Fibroblast of skin of right biceps (primary cell): Measurements from ENCODE around the gene RPP14.
"Not testable (repeated sequence)": the region's sequence is repeated elsewhere in the genome, so short reads cannot be mapped to it uniquely, and the experiment has no call there.

Source experiments
- DNase-seq: peaks from one replicate; pipeline ENCODE4 v3.0.0-alpha.2; 2013

RPP14 gene

DNA sequence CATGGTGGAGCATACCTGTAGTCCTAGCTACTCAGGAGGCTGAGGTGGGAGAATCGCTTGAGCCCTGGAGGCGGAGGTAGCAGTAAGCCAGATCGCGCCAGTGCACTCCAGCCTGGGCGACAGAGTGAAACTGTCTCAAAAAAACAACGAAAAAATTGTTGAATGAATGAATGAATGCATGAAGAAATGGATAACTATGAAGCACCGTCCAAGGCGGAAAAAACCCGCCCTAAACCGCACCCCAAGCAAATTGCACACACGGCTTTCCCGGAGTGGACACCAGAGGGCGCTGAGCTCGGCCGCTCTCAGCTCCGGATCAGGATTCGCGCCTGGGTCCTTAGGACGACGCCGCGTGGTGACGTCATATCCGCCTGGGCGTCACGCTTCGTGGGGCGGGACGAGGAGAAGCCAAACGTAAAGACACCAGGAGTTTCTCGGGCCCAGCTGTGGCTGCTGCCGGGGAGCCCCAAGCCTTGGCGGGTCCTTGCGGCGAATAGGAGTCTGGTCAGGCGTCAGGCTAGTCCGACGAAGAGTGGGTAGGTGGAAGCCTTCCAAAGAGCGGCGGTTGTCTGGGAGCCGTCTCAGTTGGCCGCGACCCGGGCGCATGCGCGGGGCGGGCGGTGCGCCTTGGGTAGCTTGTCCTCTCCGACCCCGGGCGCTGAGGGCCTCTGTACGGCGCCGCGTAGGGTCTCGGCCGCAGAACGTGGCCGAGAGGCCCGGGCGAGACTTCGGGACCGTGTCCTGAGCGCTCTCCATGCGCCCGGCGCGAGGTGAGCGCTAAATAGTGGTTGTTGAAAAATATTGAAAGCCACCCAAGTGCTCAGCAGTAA, at the start of gene RPP14, which contains the start of gene HTD2:
RPP14 (plus strand) TSS at position 364 of the 830 bp plus-strand sequence. CDS start 4,085 bp downstream, outside the sequence.
HTD2 (plus strand) TSS at position 639 of the 830 bp plus-strand sequence. CDS start 11,094 bp downstream, outside the sequence.
- DNase-seq, result peak; percentile 97

DNA sequence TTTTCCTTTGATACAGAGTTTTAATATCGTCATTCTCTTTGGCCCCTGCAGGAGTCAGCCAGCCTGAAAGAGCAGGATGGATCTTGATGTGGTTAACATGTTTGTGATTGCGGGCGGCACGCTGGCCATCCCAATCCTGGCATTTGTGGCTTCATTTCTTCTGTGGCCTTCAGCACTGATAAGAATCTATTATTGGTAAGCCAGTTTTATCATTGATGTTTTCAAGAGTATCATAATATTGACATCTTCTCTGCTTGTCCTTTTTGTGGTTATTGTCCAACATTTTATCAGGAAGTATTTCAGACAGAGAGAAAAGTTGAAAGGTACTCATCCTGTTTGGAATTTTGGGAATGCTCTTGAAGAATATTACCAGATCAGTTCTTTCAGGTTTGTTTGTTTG, 49.5 kb upstream of the RPP14 start:
- DNase-seq, result no peak

DNA sequence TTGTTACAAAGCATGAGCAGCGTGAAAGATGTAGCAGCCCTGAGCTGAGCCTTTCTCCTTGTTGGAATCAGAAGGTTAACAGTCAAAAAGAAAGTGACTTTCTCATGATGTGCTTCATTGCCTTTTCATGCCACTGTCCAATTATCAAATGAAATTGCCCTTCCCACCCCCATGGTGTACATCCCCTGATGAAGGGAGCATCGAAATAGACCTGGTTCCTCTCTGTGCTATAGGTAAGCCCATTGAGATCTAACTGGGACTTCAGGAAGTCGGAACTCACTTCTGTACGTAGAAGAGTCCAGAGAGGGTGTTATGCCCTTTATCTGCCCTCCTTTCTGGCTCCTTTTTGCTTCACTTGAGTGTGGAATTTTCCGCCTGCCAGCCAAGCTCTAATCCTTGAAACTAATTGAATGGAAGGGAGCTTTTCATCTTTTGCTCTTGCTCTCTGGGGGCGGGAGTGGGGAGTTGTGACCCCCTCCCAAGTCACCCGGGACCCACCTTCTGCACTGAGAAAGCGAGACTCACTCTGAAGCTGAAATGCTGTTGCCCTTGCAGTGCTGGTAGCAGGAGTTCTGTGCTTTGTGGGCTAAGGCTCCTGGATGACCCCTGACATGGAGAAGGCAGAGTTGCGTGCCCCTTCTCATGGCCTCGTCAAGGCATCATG, 47.5 kb upstream of the RPP14 start:
- no peak for DNase-seq

DNA sequence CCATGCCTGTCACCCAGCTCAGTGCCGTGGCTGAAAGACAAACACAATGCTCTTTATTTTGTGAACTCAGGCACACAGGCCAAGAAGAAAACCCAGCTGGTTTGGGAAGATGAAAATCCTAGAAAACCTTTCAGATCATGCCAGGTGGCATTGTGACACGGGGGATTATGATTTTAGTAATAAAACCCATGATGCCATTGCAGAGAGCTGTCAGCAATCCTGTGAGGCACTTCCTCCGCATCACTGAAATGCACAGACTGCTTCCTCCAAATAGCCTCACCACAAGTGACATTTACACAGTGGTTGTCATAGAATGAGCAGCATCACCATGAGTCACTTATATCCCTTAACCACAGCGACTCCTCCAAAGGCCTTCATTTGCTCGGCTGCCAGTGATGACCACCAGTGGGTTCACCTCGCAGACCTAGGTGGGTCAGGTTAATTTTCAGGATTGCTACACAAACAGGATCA, 45.7 kb upstream of the RPP14 start:
- DNase-seq, result peak; percentile 88

DNA sequence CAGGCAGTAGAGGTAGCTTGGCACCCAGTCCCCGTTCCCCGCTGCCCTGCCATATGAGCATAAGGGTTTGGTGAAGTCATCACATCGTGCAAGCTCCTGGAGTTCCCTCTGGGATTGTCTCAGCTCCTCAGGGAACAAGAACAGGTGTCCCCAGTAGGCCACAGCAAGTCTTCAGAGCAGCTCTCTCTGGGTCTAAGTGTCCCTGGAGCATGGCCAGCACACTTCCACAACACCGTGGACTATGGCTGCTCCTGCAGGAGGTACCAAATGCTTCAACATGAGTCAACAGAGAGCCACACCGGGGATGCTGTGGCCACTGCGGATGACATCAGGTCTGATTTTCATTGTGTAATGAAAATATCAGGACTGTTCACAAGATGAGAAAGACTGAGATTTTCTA, 45.3 kb upstream of the RPP14 start:
- peak; percentile 64 for DNase-seq

DNA sequence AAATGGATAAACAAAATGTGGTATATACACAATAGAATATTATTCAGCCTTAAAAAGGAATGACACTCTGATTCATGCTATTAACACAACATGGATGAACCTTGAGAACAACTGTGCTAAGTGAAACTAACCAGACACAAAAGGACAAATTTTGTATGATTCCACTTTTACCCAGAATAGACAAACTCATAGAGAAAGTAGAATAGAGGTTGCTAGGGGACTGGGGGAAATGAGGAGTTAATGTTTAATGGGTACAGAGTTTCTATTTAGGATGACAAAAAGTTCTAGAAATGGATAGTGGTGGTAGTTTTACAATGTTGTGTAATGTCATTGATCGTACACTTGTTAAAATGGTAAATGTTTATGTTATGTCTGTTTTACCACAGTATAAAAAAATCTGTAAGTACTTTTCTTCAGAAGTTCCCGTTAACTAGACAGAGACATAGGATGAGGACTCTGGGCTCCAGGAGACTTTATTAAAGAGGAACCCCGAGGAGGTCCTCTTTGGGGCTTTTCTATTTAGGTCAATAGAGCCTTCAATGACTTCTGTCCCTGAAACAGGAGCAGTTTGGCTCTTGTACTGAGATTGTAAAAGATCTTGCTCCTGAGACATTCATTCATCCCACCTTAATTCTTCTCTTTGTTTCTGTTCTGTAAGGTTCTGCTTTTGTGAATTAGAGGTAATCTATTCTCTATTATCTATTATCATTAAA, 43.9 kb upstream of the RPP14 start:
- DNase-seq, result no peak

DNA sequence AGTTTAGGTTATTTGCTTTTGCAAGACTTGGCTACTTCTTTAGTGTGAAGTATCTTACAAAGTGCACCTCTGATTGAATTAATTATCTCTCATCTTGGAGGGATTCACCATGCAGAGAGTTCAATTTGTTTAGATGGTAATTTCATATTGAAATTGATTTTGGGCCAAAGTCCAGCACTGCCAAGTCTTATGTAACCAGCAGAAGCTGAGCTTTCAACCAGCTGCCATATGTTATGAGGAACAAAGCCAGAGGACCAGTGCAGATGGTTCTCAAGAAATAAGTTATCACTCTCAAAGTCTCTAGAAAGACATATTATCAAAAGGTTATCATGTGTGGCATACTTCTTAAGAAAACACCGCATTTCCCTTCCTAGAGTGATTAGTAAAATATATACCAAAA, 39.5 kb upstream of the RPP14 start:
- DNase-seq, result no peak

DNA sequence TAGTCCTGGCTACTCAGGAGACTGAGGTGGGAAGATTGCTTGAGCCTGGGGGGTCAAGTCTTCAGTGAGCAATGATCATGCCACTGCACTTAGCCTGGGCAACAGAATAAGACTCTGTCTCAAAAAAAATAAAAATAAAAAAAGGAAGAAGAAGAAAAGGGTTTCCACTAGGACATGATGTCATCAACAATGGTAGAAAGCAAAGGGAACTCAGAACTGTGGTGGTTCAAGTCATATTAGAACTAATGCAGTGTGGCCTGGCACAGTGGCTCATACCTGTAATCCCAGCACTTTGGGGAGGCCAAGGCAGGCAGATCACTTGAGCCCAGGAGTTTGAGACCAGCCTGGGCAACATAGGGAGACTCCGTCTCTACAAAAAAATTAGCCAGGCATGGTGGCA, 38.5 kb upstream of the RPP14 start:
- not testable (repeated sequence) for DNase-seq

DNA sequence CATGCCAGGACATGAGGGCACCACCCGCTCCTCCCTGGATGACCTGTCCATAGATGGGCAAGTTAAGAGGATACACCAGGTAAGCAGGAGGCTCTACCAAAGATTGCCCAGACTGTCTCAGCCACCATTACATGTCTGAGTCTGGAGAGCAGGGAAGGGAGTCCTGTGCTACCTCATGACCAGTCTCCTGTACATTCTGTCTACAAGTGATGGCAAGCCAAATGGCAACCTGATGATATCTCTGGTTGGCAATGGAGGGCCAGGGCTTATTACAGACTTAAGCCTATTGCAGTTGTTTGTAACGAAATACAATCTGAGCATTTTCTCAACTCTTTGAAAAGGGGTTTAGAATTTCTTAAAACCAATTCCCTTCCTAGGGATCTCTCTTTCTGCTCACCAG, 36.7 kb upstream of the RPP14 start:
- DNase-seq, result no peak

DNA sequence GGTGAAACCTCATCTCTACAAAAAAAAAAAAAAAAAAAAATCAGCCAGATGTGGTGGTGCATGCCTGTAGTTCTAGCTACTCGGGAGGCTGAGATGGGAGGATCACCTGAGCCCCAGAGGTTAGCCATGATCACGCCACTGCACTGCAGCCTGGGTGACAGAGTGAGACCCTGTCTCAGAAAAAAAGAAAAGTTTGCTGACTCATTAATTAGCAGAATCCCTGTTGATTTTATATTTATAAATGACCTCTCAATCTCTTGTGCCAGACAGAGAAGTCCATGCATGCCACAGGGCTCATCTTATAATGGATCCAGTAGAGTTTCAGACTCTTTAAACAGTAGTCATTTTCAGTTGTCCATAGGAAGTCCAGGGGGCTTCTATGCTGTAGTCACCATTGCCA, 35.6 kb upstream of the RPP14 start:
- DNase-seq, result no peak

DNA sequence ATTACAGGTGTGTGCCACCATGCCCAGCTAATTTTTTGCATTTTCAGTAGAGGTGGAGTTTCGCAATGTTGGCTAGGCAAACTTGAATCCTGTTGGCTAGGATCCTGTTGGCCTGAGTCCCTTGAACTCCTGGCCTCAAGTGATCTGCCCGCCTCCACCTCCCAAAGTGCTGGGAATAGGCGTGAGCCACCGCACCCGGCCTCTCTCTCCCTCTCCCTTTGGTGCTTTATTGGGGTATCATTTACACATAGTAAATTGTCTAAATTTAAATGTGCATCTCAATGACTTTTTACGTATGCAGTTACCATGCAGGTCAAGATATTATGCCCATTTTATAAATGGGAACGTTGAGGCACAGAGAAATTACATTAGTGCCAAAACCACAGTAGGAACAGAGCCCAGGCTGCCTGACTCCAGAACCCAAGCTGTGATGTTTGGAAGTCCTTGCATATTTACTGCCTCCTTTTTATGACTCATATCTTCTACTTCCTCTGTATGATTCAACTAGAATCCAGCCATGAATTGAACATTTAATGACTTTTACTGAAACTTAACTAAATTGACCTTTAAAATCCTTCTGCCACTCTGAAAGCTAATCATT, 34.0 kb upstream of the RPP14 start:
- peak; percentile 93 for DNase-seq

DNA sequence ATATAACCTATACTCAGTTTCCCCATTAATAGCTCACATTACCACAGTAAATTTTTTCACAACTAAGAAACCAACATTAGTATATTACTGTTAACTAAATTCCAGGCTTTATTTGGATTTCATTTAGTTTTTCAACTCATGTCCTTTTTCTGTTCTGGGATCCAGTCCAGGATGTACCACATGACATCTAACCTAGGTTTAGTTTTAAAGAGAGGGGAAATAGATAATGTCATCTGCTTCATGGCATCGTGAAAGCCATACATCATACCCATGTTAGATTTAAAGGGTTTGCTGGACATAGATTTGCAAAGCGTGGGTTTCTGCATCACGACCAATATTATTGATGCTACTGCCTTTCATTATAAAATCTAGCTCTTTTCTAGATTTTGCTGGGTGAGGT, 33.2 kb upstream of the RPP14 start:
- DNase-seq, result peak; percentile 43

DNA sequence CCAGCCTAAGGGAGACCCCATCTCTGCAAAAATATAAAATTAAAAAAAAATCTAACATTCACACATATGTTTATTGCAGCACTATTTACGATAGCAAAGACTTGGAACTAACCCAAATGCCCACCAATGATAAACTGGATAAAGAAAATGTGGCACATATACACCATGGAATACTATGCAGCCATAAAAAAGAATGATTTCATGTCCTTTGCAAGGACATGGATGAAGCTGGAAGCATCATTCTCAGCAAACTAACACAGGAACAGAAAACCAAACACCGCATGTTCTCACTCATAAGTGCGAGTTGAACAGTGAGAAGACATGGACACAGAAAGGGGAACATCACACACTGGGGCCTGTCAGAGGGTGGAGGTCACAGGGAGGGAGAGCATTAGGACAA, 32.7 kb upstream of the RPP14 start:
- not testable (repeated sequence) for DNase-seq

DNA sequence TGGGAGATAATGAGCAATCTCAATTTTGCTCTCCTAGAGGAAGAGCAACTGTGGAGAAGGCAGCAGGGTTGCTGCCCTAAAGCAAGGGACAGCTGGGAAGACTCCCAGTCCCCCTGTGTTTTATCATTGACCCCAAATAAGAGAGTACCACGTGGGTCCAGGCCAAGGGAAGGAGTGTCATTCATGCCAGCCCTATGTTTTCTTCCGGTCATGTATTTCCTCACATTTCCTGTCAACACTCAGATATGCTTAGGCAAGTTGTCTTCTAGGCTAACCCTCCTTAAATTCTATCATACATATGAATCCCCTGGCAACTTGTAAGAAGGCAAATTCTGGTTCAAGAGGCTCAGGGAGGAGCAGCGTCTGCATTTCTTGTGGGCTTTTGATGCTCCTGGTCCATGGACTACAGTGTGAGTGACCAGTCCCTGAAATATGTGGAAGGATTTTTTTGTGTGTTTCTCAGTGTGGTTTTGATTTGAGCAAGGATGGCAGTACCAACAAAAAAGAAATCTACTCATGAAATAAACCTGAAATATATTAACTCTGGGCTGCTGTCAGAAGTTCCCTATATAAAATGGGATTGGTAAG, 31.9 kb upstream of the RPP14 start:
- peak; percentile 46 for DNase-seq

DNA sequence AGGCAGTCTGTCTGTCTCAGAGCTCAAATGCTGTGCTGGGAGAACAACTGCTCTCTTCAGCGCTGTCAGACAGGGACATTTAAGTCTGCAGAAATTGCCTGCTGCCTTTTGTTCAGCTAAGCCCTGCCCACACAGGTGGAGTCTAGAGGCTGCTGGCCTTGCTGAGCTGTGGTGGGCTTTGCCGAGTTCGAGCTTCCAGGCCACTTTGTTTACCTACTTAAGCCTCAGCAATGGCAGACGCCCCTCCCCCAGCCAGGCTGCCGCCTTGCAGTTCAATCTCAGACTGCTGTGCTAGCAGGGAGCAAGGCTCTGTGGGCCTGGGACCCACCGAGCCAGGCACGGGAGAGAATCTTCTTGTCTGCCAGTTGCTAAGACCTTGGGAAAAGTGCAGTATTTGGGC, 25.0 kb upstream of the RPP14 start:
- no peak for DNase-seq

DNA sequence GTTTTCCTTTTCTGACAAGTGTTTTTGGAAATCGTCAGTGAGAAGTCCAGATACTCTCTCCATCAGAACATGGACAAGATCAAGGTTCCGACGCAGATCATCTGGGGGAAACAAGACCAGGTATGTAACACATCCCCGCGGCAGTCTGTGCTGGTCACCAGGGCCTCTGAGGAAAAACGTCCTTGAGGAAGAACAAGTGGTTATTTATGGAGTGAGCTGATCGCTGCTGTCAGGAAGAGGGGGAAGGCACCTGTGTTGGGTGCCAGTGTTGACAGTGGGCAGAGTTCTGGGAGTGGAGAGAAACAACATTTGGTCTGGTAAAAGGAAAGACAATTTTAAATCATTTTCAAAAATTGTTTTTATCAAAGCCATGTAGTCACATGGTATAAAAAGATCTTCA, 20.7 kb upstream of the RPP14 start:
- DNase-seq, result no peak

DNA sequence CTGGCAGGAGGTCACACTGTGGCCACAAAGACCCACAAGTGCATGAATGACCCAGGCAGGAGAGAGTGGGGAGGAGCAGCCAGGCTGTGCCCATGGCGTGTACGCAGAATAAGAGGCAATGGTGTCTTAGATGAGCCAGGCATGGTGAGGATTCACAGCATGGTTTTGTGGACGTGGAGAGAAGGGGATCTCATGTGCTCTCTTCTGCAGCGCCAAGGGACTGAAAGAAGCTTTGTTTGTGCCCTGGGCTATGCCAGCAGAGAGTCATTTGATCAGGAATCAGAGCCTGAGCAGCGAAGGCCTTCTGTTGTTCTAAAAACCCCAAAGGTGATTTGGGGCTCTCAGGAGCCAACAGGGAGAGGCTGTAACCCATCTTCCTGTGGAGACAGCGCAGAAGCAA, 18.7 kb upstream of the RPP14 start:
- no peak for DNase-seq

DNA sequence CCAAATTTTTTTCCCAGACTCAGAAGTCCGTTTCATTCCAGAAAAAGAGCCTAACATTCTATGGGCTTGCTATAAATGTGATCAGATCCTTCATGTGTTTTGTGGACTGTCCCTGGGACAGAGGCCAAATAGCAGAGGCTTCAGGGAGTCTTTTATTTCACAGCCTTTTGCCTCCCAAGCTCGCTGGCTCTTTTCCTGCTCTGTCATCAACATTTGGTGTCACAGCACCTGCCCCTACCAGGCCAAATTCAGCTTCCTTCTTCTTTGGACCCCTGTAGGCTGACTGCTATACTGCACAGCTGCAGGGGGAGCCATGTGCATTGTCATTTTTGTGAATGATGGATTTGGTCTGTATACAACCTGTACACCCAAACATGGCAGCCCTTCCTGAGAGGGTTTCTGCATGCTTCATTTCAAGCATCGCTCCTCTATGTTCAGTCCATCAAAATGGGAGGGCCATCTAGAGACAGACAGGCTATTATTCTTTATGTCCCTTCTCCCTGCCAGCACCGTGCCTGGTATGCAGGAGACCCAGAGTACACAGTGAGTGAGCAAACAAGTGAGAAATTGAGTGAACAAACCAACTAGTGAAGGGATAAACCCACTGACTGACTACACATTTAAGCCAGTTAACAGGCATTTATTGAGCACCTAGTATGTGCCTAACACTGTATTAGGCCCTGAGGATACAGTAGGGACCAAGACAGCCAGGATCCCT, 17.9 kb upstream of the RPP14 start:
- no peak for DNase-seq

DNA sequence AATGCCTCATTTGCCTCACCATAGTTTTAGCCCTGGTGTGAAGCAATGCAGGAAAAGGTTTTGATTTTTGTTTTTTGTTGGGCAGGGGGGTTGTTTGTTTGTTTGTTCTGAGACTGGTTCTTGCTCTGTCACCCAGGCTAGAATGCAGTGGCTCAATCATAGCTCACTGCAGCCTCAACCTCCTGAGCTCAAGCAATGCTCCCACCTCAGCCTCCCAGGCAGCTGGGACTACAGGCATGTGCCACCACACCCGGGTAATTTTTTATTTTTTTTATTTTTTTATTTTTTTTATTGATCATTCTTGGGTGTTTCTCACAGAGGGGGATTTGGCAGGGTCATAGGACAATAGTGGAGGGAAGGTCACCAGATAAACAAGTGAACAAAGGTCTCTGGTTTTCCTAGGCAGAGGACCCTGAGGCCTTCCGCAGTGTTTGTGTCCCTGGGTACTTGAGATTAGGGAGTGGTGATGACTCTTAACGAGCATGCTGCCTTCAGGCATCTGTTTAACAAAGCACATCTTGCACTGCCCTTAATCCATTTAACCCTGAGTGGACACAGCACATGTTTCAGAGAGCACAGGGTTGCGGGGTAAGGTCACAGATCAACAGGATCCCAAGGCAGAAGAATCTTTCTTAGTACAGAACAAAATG, 17.0 kb upstream of the RPP14 start:
- DNase-seq, result not testable (repeated sequence)

DNA sequence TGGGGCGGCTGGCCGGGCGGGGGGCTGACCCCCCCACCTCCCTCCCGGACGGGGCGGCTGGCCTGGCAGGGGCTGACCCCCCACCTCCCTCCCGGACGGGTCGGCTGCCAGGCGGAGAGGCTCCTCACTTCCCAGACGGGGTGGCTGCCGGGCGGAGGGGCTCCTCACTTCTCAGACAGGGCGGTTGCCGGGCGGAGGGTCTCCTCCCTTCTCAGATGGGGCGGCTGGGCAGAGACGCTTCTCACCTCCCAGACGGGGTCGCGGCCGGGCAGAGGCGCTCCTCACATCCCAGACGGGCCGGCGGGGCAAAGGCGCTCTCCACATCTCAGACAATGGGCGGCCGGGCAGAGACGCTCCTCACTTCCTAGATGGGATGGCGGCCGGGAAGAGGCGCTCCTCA, 15.6 kb upstream of the RPP14 start:
- DNase-seq, result not testable (repeated sequence)

DNA sequence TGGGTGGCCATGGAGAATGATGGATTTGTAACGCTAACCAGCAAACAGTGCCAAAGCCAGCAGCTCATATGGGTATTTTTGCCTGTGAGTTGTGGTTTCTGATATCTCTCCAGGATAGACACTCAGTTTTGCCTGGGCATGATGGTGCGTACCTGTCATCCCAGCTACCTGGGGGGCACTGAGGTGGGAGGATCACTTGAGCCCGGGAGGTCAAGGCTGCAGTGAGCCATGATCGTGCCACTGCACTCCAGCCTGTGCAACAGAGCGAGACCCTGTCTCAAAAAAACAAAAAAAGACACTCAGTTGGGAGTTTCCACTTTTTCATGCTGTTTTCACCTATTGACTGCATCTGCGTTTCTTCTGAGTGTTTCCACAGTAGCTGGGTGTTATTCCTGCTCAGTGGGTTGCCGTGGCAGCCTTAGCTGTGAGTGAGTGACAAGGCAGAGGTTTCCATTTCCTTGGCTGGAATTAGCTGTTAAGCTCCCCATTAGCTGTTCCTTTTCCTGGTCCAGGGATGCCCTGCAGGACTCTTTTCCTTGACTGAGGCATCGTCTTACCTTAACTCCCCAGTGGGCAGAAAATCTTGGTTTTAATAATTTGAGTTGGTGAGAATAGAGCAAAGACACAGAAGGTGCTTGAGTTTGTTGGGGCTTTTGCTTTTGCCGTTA, 14.2 kb upstream of the RPP14 start:
- DNase-seq, result no peak
